Spinal cord (tissue), 10 donors: ENCODE data around the gene RCAN2. TPM values are rescaled to one million over a fixed set of nuclear protein-coding genes. Genes with fewer than 3 reads are reported as not detected.

Source experiments
- DNase-seq, 6 donors: peaks; one replicate each; pipeline versions ENCODE4 v3.0.0 to v3.0.0-alpha.2; 2013 to 2015; ENCODE audit warnings: low spot score in 6 of 6, low read depth in 4 of 6
- H3K27ac ChIP-seq: one replicate; pipeline ENCODE4 v1.5.1; 2013; ENCODE audit warnings: low read depth, low read length, control low read depth
- H3K27me3 ChIP-seq: one replicate; pipeline ENCODE4 v1.6.1; 2013; ENCODE audit warnings: low read length; ENCODE audit not compliant: control insufficient read depth, insufficient read depth
- H3K36me3 ChIP-seq: one replicate; pipeline ENCODE4 v1.6.1; 2013; ENCODE audit warnings: low read length; ENCODE audit not compliant: control insufficient read depth, insufficient read depth
- H3K4me1 ChIP-seq: one replicate; pipeline ENCODE4 v1.6.1; 2013; ENCODE audit warnings: low read length; ENCODE audit not compliant: control insufficient read depth, insufficient read depth
- H3K4me3 ChIP-seq: one replicate; pipeline ENCODE4 v1.5.1; 2013; ENCODE audit warnings: low read depth, low read length, control low read depth
- H3K9me3 ChIP-seq: one replicate; pipeline ENCODE4 v1.6.1; 2013; ENCODE audit warnings: low read length; ENCODE audit not compliant: control insufficient read depth, insufficient read depth
- WGBS: methylation state at CpG from one replicate; pipeline ENCODE4 v1.1.5; 2013; ENCODE audit warnings: missing lambda C conversion rate; ENCODE audit not compliant: insufficient coverage; 5-methylcytosine and 5-hydroxymethylcytosine counted together
- polyA plus RNA-seq, 2 donors: library from polyadenylated mRNA; unstranded; fragments of 120-200 nt; gene quantifications; one replicate each; pipeline ENCODE4 v1.2.1, GENCODE V29; 2013; ENCODE audit not compliant: insufficient read length in 2 of 2
- total RNA-seq, 2 donors: library from RNA; depleted of rRNA in 1 of 2; stranded (reverse); fragments of 120-200 nt in 1 of 2; fragments of >200 nt in 1 of 2; gene quantifications; one replicate each; pipeline versions ENCODE4 v1.2.3 to v1.2.4, GENCODE V29; 2013 to 2014
- donor health status: healthy.

RCAN2 gene
- total and polyA plus RNA-seq, 4 donors: 16.4 to 80.3 (median 60.3) TPM

- 93% methylated on average over 5 of the region's 8 CpGs for WGBS
- H3K27ac ChIP-seq: no peak overlapping the region
Measured at GRCh38 chr6:46501136-46502089, 10.2 kb upstream of the RCAN2 start.

GRCh38 chr6:46500382-46500781 is 9.1 kb upstream of the RCAN2 start:
- Histone ChIP-seq H3K4me1 (no peaks in the 10 kb centered on the region), H3K4me3 (no peak overlapping the region), H3K9me3 (no peaks in the 10 kb centered on the region), H3K36me3 (no peaks in the 10 kb centered on the region), H3K27ac (no peak overlapping the region), H3K27me3 (no peaks in the 10 kb centered on the region)
- no peak for DNase-seq

More at GRCh38 chr6:46501136-46502089, 10.2 kb upstream of the RCAN2 start:
- DNase-seq: no peak
- Histone ChIP-seq H3K36me3 (no peaks in the 10 kb centered on the region), H3K4me3 (no peak overlapping the region), H3K27me3 (no peaks in the 10 kb centered on the region), H3K9me3 (no peaks in the 10 kb centered on the region), H3K4me1 (no peaks in the 10 kb centered on the region)

- WGBS: 7% methylated on average over 24 of the region's 30 CpGs
- Histone ChIP-seq H3K4me3 (peak overlapping the region; percentile 76), H3K36me3 (no peaks in the 10 kb centered on the region), H3K9me3 (no peaks in the 10 kb centered on the region), H3K4me1 (peaks cover 11% of the 10 kb centered on the region), H3K27ac (peak overlapping the region; percentile 33), H3K27me3 (peaks cover 6% of the 10 kb centered on the region)
- peak in 3 of 6 donors; percentile 39 to 80 (median 76) for DNase-seq
Measured at GRCh38 chr6:46491628-46492547, 639 bp upstream of the RCAN2 start.

- no peaks in the 10 kb centered on the region for H3K36me3 ChIP-seq
- H3K27ac ChIP-seq: no peak overlapping the region
- DNase-seq: peak in 2 of 6 donors; percentile 55 to 56
- H3K9me3 ChIP-seq: no peaks in the 10 kb centered on the region
- peaks cover 6% of the 10 kb centered on the region for H3K27me3 ChIP-seq
- peaks cover 11% of the 10 kb centered on the region for H3K4me1 ChIP-seq
- H3K4me3 ChIP-seq: peak overlapping the region; percentile 42
- WGBS: 4% methylated on average over 36 of the region's 56 CpGs
Measured at GRCh38 chr6:46490425-46491200, 636 bp downstream of the RCAN2 start.

GRCh38 chr6:46486181-46486580 is 5.1 kb downstream of the RCAN2 start:
- Histone ChIP-seq H3K27me3 (peaks cover 6% of the 10 kb centered on the region), H3K27ac (no peak overlapping the region), H3K4me3 (no peak overlapping the region), H3K36me3 (no peaks in the 10 kb centered on the region), H3K9me3 (no peaks in the 10 kb centered on the region), H3K4me1 (peaks cover 6% of the 10 kb centered on the region)
- 86% methylated on average over 1 of the region's 3 CpGs for WGBS
- no peak for DNase-seq

GRCh38 chr6:46484081-46484820 is 7.0 kb downstream of the RCAN2 start:
- 63% methylated on average over 6 of the region's 6 CpGs for WGBS
- H3K27me3 ChIP-seq: no peaks in the 10 kb centered on the region
- H3K4me1 ChIP-seq: no peaks in the 10 kb centered on the region
- no peak overlapping the region for H3K27ac ChIP-seq
- no peaks in the 10 kb centered on the region for H3K9me3 ChIP-seq
- H3K4me3 ChIP-seq: no peak overlapping the region
- DNase-seq: no peak
- H3K36me3 ChIP-seq: no peaks in the 10 kb centered on the region

GRCh38 chr6:46476301-46476700 is 14.9 kb downstream of the RCAN2 start:
- Histone ChIP-seq H3K4me3 (no peak overlapping the region), H3K9me3 (no peaks in the 10 kb centered on the region), H3K4me1 (no peaks in the 10 kb centered on the region), H3K36me3 (no peaks in the 10 kb centered on the region), H3K27me3 (no peaks in the 10 kb centered on the region), H3K27ac (no peak overlapping the region)
- DNase-seq: no peak

GRCh38 chr6:46473881-46474280 is 17.4 kb downstream of the RCAN2 start:
- Histone ChIP-seq H3K27me3 (no peaks in the 10 kb centered on the region), H3K4me1 (no peaks in the 10 kb centered on the region), H3K27ac (no peak overlapping the region), H3K4me3 (no peak overlapping the region), H3K9me3 (no peaks in the 10 kb centered on the region), H3K36me3 (no peaks in the 10 kb centered on the region)
- no peak for DNase-seq

GRCh38 chr6:46472243-46472642 is 19.0 kb downstream of the RCAN2 start:
- Histone ChIP-seq H3K27ac (no peak overlapping the region), H3K27me3 (no peaks in the 10 kb centered on the region), H3K4me3 (no peak overlapping the region), H3K36me3 (no peaks in the 10 kb centered on the region), H3K4me1 (peaks cover 3% of the 10 kb centered on the region), H3K9me3 (no peaks in the 10 kb centered on the region)
- no CpG with 5 or more reads among the region's 3 CpGs for WGBS
- DNase-seq: no peak
